Hematopoietic multipotent progenitor cell (in vitro differentiated cells): Measurements from ENCODE around the gene ZBED4. TPM values are rescaled to one million over a fixed set of nuclear protein-coding genes. Genes with fewer than 3 reads are reported as not detected.

Source experiments
- DNase-seq, 3 donors: peaks; one replicate each; pipeline ENCODE4 v3.0.0-alpha.2; 2011 to 2015; ENCODE audit warnings: low read depth in 2 of 3, low spot score in 2 of 3
- small RNA-seq: library from RNA; depleted of rRNA; stranded (forward); fragments of <200 nt; gene quantifications from one replicate; pipeline ENCODE3, GENCODE V24; 2012
- total RNA-seq: library from RNA; depleted of rRNA; stranded (reverse); fragments of >200 nt; gene quantifications from one replicate; pipeline ENCODE4 v1.2.3, GENCODE V29; 2012

Gene ZBED4
- total RNA-seq, 1 donor = 31.2 TPM

GRCh38 chr22:49934160-49934890 is 80.7 kb downstream of the ZBED4 start:
- DNase-seq = peak in 2 of 3 donors; percentile 72 to 82

GRCh38 chr22:49934891-49935557 is 81.4 kb downstream of the ZBED4 start:
- peak; percentile 57 to 94 (median 89) for DNase-seq

- DNase-seq = peak in 2 of 3 donors; percentile 73 to 80
Measured at GRCh38 chr22:49935561-49935960, 81.9 kb downstream of the ZBED4 start.

- peak; percentile 82 to 97 (median 97) for DNase-seq
Measured at GRCh38 chr22:49936018-49936972, 82.7 kb downstream of the ZBED4 start.

- peak in 1 of 3 donors; percentile 38 for DNase-seq
Measured at GRCh38 chr22:49936973-49937757, 83.5 kb downstream of the ZBED4 start.

- DNase-seq = no peak
Measured at GRCh38 chr22:49937758-49938564, 84.3 kb downstream of the ZBED4 start.

- no peak for DNase-seq
Measured at GRCh38 chr22:49938565-49939136, 85.0 kb downstream of the ZBED4 start.

Small RNA genes lying within 50 kb of the gene (small RNA-seq; reads per million reads assigned to genes)
- gene AL117328.1 (not detected), gene RF00017 (not detected)

Other genes with a start within 250 kb of the ZBED4 start
- gene BRD1, start 26.0 kb upstream of the ZBED4 start, total RNA-seq = 46.0 TPM
- 35.5 TPM for gene ALG12, start 64.6 kb downstream of the ZBED4 start, total RNA-seq
- gene CRELD2, start 64.8 kb downstream of the ZBED4 start, total RNA-seq = 21.3 TPM
- gene PIM3, start 106.9 kb downstream of the ZBED4 start, total RNA-seq = 84.6 TPM
- gene IL17REL, start 158.9 kb downstream of the ZBED4 start, total RNA-seq = under 0.01 TPM
- gene TTLL8, start 204.5 kb downstream of the ZBED4 start, total RNA-seq = 0.27 TPM
- 139 TPM for gene MLC1, start 231.6 kb downstream of the ZBED4 start, total RNA-seq
- gene MOV10L1, start 236.2 kb downstream of the ZBED4 start, total RNA-seq = 0.27 TPM